HG03066 (cell line): ENCODE measurements around the gene ACSS2.

Experiments used
- ATAC-seq: cut with Tn5 transposase; IDR thresholded peaks from one replicate; pipeline ENCODE4 v1.9.1; 2021; ENCODE audit warnings: low read depth; ENCODE audit not compliant: unreplicated experiment

Gene ACSS2

DNA sequence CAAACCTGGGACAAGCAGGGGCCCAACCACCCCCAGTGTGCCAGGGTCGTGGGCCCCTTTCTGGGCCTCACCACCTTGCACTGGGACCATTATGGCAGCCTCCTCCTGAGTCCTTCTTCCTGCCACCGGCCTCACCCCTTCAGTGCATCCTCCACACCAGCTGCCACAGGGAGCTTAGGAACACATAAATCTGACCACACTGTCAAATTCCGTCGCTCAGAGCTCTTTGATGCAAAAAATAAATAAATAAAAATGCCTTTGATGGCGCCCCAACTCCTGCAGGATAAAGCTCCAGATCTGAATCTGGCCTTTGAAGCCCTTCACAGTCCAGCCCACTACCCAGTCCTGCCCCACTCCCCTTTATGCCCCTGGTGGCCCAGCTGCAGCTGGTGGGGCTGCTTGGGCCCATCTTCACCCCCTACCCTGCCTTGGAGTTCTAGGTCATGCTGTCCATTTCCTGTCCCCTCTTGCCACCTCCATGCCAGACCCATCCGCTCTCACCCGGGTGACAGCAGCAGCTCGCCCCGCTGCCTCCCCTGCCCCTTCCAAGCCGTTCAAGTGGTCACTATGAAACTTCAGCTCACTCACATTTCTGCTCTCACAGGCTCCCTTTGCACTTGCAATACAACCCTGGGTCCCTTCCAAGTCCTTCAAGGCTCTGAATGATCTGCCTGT is 95.3 kb downstream of the ACSS2 start:
- ATAC-seq, result no peak

- no peak for ATAC-seq
Measured at GRCh38 chr20:34974246-34974645, 97.8 kb downstream of the ACSS2 start.

DNA sequence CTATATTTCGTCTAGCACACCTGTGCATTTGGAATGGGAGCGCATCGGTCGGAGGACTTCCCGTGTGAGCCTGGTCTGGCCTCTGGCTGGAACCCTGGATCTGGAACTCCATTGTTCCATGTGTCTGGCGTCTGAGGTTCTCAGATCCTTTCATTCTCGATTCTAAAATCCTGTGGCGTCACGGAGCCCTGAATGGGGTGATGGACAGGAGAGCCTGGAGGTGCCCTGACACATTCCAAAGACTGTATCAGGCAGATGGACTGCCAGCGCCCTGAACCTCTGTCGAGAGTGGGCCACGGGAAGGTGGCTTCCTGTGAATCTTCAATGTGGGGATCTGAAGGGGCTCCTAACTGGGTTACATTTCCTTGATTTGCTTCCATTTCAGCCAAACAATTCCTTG is 99.9 kb downstream of the ACSS2 start:
- ATAC-seq, result no peak
